OCI-M1 (cell line): ENCODE measurements around the gene MSH6.

Source experiments
- DNase-seq: peaks from one replicate; lab custom pipeline; 2025; lab: John Stamatoyannopoulos, UW

The MSH6 gene

GRCh38 chr2:47782671-47783485 lies at the start of gene MSH6:
Gene MSH6, plus strand, starts transcription at chr2:47783145. Its CDS starts 89 bp downstream, at chr2:47783234.
- peak; percentile 93 for DNase-seq

- no peak for DNase-seq
Observed at GRCh38 chr2:47735136-47735869, 47.6 kb upstream of the MSH6 start.

- no peak for DNase-seq
Observed at GRCh38 chr2:47735912-47736311, 47.0 kb upstream of the MSH6 start.

DNA sequence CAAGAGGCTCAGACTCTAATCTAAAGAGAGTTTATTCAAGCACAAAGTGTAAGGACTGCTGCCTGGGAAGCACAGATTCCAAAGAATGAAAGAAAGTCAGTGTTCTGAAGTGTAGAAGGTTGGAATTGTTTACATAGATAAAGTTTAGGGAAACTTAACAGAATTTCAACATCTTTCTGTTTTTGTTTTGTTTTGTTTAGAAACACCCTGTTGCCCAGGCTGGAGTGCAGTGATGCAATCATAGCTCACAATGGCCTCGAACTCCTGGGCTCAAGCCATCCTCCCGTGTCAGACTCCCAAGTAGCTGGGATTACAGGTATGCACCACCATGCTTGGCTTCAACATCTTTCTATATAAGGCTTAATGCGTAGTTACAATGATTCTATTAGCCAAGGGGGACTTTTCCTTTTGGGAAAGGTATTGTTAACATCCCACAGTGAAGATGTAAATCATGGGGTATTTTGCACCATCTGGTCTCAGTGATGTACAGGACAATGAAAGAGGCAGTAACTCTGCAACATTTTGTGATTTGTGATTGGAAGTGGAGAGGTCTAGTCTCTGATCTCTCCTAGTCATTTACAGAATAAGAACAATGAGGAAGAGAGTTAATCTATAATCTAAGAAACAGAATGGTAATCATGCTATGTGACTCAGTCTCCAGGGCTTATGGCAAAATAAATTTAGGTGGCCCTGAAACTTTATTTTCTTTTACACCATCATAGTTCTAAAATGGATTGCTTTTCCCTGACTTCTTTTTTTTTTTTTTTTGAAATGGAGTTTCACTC lies 45.6 kb upstream of the MSH6 start:
- DNase-seq: no peak

DNA sequence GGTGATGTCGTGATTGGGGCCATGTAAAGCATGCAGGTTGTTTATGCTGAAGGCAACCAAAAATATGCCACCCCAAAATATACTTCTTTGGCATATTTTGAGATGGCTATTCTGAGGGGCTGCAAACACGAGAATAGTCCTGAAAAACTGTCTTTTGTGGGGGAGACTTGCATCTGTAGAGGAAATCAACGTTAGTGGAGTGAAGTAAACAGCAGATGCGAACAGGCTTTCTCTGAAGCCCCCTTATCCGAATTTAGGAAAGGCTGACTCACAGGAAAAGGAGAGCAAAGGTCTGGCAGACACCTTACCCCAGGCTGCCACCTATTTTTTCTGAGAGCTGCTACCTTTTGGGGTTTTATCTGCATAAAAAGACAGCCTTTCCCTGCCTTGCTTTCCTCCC lies 44.6 kb upstream of the MSH6 start:
- no peak for DNase-seq

DNA sequence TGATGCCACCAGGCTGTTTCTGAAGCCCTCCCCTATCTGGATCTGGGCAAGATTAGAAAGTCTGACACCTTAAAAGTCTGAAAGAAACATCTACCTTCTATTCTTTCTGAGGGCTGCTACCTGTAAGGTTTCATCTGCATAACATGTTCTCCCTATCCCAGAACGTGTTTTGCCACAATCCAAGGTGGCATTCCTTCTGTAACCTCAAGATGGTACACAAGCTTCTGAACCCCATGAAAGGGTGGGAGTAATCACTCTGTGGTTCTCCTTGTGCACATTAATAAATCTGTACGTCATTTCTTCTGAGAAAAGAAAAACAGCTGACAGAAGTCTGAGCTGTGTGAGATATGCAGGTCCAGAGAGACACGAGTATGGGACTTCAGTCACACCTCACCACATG lies 41.8 kb upstream of the MSH6 start:
- DNase-seq: peak; percentile 15

DNA sequence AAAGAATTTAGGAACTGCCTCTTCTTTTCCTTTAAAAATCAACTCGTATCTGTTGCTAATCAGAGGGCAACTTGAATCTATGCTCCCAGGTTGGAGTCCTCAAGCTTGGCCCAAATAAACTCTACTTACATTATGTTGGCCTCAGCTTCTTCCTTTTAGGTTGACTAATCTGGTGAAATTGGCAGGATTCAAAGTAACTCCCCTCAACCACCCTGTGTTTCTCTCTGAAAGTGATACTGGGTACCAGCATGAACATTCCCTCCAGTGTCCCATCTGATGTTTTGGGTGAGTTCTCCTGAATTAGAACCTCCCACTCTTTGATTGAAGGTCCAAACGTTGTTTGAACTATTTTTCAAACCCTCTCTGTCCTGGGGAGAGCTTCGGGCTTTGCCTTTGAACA lies 41.3 kb upstream of the MSH6 start:
- no peak for DNase-seq

DNA sequence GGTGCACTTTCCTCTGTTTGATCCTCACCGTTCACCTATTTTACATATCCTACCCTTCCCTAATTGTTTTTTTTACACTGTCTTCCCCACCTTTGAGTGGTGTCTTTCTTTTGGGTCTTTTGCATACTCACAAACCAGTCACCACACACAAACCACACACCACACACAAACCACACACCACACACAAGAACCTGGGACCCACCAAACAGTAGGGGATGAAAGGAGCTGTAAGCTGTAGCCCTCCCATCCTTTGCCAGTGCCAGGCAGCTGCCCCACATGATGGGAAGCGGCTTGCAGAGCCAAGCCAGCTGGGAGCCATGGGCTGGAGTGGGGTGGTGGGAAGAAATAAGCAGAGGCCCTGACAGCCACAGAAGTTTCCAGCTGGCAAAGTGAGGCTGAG lies 38.9 kb upstream of the MSH6 start:
- no peak for DNase-seq

DNA sequence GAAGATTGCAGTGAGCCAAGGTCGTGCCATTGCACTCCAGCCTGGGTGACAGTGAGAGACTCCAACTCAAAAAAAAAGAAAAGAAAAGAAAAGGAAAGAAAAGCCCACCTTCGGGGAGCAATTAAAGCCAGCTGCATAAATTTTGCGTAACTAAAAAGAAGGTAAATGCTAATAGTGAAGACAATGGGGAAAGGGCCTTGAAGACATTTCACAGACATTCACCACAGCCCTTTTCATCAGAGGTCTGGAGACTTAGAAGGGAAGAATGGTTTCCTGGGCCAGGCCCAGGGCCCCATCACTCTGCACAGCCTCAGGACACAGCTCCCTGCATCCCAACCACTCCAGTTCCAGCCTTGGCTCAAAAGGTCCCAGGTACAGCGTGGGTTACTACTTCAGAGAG lies 35.1 kb upstream of the MSH6 start:
- DNase-seq: no peak

DNA sequence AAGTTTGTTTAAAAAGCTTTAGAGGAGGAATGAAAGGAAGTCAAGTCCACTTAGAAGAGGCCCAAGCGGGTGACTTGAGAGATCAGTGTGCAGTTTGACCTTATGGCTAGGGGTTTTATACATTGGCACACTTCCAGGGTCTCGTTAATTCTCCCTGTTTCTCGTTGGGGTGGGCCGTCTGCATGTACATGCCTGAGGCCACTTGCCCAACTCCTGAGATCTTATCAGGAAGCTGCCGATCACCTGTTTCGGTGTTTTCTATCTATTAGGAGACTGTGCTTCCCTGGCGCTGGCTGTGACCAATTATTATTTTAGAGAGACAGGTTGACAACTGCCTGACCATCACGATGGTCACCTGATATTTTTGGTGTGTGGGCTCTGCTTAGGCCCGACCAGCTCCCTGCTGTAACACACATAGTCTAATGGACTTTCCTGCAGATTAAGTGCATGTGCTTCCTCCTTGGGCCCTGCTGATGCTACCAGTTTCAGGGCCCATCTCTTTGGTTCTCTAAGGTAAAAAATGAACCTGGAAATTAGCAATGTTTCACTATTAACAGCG lies 31.0 kb upstream of the MSH6 start:
- no peak for DNase-seq

- DNase-seq: peak; percentile 61
Observed at GRCh38 chr2:47767497-47767844, 15.5 kb upstream of the MSH6 start.

DNA sequence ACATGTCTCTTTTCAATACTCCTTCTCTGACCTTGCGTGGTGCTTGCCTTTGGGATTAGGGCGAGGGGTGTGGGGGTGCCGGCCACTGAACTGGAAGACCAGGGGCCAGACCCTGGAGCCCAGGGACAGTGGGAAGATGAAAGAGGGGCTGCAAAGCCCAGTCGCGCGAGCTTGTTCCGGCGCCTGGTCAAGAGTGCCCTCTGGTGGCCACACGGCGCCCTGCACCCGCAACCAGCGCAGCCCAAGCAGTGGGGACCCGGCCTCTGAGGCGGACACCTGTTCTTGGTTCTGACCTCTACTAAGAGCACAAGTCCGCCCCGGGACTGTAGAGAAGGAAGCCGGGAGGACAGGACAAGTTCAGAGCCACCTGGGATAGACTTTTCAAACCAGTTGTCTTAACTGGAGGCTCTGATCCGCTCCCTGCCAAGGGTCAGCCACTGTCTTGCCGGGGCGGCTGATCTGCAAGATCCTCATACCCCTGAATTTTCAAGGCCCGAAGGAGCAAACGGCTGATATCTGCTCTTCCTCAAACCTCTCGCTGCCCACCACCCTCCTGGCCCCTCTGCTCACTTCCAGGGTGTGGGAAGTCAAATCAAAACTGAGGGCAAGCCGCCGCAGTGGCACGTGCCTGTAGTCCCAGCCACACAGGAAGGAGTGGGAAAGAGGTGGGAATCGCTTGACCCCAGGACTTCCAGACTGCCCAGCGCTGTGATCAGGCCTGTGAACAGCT lies 14.9 kb upstream of the MSH6 start:
- peak; percentile 83 for DNase-seq

DNA sequence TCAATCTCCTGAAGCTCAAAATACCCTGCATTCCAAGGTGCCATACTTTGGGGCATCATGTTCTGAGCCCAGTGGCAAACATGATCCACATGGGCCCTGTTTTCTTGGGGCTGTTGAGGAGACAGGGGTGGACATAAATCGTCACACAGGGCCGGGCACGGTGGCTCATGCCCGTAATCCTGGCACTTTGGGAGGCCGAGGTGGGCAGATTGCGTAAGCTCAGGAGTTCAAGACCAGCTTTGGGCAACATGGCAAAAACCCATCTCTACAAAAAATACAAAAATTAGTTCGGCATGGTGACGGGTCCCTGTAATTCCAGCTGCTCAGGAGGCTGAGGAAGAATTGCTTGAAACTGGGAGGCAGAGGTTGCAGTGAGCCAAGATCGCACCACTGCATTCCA lies 13.6 kb upstream of the MSH6 start:
- no peak for DNase-seq

GRCh38 chr2:47771211-47771610 lies 11.7 kb upstream of the MSH6 start:
- peak; percentile 38 for DNase-seq

DNA sequence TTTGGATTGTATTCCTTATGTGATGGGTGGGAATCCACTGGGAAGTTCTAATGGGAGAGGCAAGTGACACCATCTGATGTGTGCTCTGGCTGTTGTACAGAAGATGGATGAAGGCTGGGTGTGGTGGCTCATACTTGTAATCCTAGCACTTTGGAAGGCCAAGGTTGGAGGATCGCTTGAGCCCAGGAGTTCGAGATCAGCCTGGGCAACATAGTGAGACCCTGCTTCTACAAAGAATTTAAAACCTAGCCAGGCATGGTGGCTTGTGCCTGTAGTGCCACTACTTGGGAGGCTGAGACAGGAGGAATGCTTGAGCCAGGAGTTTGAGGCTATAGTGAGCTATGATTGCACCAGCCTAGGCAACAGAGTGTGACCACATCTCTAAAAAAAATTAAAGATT lies 10.6 kb upstream of the MSH6 start:
- DNase-seq: no peak

DNA sequence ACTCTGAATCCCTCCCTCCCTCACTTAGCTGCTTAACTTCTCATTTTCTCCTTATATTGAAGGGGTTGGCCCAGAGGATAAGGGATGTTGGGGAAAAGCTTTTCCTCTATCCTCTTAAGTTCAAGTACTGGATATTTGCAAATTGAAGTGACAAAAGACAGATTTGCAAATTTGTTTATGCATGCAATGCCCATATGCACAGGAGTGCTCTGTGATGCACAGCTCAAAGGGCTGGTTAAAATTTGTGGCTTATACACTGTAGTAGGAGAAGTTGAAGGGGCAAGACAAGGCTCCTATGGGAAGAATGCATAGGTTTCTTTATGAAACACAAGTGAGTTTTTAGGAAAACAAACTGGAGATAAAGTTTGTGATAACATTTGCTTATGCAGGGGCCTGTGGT lies 8.4 kb upstream of the MSH6 start:
- no peak for DNase-seq

- DNase-seq: no peak
Observed at GRCh38 chr2:47777277-47777937, 5.5 kb upstream of the MSH6 start.

GRCh38 chr2:47778698-47779425 lies 4.1 kb upstream of the MSH6 start:
- DNase-seq: no peak

DNA sequence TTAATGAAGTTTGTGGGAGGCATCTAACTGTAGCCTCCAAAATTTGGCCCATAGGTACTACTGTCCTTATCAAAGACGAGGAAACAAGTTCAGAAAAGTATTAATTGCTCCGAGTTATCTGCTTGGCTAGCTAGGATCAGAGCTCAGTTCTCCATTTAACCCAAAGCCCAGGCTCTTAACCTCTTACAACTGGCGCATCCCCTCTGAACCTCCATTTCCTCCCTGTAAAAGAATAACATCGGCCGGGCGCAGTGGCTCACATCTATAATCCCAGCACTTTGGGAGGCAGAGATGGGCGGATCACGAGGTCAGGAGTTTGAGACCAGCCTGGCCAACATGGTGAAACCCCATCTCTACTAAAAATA lies 3.5 kb upstream of the MSH6 start:
- DNase-seq: no peak

- DNase-seq: no peak
Observed at GRCh38 chr2:47782381-47782670, 619 bp upstream of the MSH6 start.
